GM10248 (cell line): ENCODE data around the gene FSD1.

ENCODE experiments used
- CTCF ChIA-PET: fragments of 300-600 bp; sonication (Branson Sonifier 250); formaldehyde crosslinking; extraction: SDS; loops from one replicate; lab custom pipeline; 2021; ENCODE audit warnings: antibody characterized with exemption; lab: Yijun Ruan, JAX
- POLR2A ChIA-PET: fragments of 350-650 bp; sonication (Branson Sonifier 250); formaldehyde crosslinking; extraction: SDS; loops from one replicate; lab custom pipeline; 2020; ENCODE audit warnings: antibody characterized with exemption; lab: Yijun Ruan, JAX
- DNase-seq: peaks from one replicate; pipeline ENCODE4 v3.0.0; 2012; ENCODE audit errors: extremely low spot score
- CTCF ChIP-seq: IDR thresholded peaks from 2 replicates; pipeline ENCODE4 v1.5.1; 2012; ENCODE audit warnings: mild to moderate bottlenecking, low read depth; ENCODE audit errors: extremely low read depth, missing control alignments, control extremely low read depth

The FSD1 gene

GRCh38 chr19:4277191-4277696 is 27.2 kb upstream of the FSD1 start:
- POLR2A ChIA-PET: no interaction called here
- no peak for DNase-seq
- CTCF ChIA-PET: interaction anchor here (3.3 kb wide), 1 partner anchor 10 kb away, joined by 21 read pairs; no protein-coding TSS in a partner anchor
- no peak for TF ChIP-seq CTCF

- no peak for DNase-seq
- ChIA-PET CTCF (interaction anchor here (3.3 kb wide), 1 partner anchor 11 kb away, joined by 21 read pairs; no protein-coding TSS in a partner anchor), POLR2A (no interaction called here)
- no peak for TF ChIP-seq CTCF
Observed at GRCh38 chr19:4278010-4278409, 26.4 kb upstream of the FSD1 start.

GRCh38 chr19:4278419-4279266 is 25.8 kb upstream of the FSD1 start, which contains the start of gene SHD:
TSS of gene SHD (plus strand) at chr19:4279266. CDS start at chr19:4280064, 798 bp downstream.
- no peak for DNase-seq
- no peak for TF ChIP-seq CTCF
- POLR2A ChIA-PET: no interaction called here
- CTCF ChIA-PET: interaction anchor here (3.3 kb wide), 1 partner anchor 12 kb away, joined by 21 read pairs; no protein-coding TSS in a partner anchor

GRCh38 chr19:4279267-4279529 is 25.2 kb upstream of the FSD1 start:
- TF ChIP-seq CTCF: no peak
- CTCF ChIA-PET: no interaction called here
- no peak for DNase-seq
- POLR2A ChIA-PET: no interaction called here

- no peak for DNase-seq
- ChIA-PET POLR2A (no interaction called here), CTCF (interaction anchor here (1.5 kb wide), 1 partner anchor 73 kb away, joined by 3 read pairs; no protein-coding TSS in a partner anchor)
- TF ChIP-seq CTCF: no peak
Observed at GRCh38 chr19:4279530-4280422, 24.6 kb upstream of the FSD1 start.
